HG02763 (cell line): ENCODE results near the gene TRIM49D1.
"Not testable (repeated sequence)": the region's sequence is repeated elsewhere in the genome, so short reads cannot be mapped to it uniquely, and the experiment has no call there.

Experiments
- ATAC-seq: cut with Tn5 transposase; IDR thresholded peaks from one replicate; pipeline ENCODE4 v1.9.1; 2021; ENCODE audit warnings: mild to moderate bottlenecking, moderate library complexity; ENCODE audit not compliant: unreplicated experiment

The TRIM49D1 gene, protein sequence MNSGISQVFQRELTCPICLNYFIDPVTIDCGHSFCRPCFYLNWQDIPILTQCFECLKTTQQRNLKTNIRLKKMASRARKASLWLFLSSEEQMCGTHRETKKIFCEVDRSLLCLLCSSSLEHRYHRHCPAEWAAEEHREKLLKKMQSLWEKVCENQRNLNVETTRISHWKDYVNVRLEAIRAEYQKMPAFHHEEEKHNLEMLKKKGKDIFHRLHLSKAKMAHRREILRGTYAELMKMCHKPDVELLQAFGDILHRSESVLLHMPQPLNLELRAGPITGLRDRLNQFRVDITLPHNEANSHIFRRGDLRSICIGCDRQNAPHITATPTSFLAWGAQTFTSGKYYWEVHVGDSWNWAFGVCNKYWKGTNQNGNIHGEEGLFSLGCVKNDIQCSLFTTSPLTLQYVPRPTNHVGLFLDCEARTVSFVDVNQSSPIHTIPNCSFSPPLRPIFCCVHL

DNA sequence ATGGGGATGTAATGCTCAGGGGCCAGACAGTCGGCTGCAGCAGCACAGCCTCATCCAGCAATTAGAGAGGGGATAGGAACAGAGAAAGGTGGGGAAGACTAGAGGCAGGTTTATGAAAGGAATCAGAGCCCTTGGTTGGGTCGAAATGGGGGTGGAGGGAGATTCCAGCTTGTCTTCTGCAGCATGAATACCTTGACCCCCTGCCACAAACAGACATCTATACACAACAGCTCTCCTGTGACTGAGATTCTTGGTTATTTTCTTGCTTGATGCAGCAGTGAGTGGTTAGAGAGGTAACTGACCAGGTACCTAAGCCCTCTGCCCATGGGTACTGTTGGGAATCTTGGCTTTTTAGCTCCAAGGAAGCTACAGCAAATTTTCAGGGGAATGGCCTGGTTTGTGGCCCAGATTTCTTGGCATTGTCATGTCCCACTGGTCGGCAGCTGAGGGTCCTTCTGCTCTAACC, at the start of gene TRIM49D1:
Gene TRIM49D1 (minus strand): TSS at position 51 of the 466 bp plus-strand sequence. CDS start 4,535 bp downstream, outside the sequence.
- ATAC-seq, result no peak

DNA sequence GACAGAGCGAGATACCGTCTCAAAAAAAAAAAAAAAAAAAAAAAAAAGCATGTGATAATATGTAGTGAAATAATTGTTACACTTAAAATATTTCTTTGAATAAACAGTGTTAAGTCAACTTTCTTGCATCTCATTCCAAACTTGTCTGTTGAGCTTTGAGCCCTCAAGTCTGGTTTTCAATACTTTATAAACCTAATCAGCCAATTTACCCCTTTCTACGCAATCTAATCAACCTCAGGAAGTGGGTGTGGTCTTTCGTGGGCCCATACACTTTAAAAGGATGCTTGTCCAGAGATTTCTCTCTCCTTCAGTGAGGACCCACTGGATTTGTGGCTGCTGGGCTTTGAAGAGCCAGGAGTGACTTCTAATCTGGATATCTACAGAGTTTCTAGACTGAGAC, 43.7 kb upstream of the TRIM49D1 start, which contains the start of gene TRIM64:
Gene TRIM64 (plus strand): TSS at position 301 of the 400 bp plus-strand sequence. CDS start 2,467 bp downstream, outside the sequence.
- not testable (repeated sequence) for ATAC-seq

DNA sequence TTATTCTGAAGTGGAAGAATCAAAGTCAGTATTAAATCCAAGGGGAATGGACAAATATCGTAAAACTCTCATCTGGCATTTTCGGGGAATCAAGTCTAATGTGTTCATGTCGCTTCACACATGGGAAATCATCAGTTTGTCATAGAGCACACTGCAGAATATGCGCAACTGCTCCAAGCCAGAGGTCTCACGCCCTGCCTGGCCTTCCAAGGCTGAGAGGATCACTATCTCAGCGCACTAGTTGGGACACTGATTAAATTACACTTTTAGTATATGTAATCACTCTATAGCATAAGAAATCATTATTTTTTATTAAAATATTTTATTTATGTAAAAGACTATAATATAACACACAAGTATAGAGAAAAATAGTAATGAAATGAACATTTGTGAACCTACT, 38.8 kb upstream of the TRIM49D1 start:
- ATAC-seq, result not testable (repeated sequence)

DNA sequence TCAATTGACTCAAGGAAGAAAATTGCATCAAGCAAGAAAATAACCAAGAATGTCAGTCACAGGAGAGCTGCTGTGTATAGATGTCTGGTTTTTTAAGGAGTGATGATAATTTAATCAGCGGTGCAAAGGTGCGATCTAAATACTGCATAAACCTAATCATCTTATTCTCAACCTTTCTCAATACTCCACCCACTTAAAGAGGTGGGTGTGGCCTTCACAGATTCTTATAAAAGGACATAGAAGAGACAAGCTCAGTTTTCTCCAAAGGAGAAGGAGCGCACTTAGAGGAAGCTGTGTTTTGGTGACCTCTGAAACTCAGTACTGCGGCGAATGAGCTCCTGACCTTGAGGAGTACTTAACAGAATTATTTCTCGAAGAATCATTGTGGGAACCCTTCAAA, 1.7 kb upstream of the TRIM49D1 start, which contains the start of gene TRIM49D2:
Gene TRIM49D2 (plus strand): TSS at position 301 of the 400 bp plus-strand sequence. CDS start 2,698 bp downstream, outside the sequence.
- not testable (repeated sequence) for ATAC-seq

DNA sequence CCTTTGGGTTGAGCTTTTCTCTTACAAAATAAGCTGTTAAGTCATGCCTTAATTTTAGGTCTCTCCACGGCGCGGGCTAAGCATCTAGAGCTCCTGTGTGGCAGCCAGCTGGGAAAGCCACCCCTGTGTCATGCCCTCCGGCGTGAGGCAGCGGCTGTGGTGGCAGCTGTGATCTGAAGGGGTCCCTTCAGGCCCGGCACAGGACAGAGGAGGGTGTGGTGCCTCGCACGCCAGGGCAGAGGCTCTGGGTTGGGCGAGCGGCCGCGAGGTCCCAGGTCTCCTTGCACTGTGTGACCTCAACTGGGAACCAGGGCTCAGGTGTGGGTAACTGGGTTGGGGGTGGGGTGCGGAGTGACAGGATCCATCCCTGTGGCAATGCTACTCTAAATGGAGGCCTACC, 21.2 kb downstream of the TRIM49D1 start:
- not testable (repeated sequence) for ATAC-seq

DNA sequence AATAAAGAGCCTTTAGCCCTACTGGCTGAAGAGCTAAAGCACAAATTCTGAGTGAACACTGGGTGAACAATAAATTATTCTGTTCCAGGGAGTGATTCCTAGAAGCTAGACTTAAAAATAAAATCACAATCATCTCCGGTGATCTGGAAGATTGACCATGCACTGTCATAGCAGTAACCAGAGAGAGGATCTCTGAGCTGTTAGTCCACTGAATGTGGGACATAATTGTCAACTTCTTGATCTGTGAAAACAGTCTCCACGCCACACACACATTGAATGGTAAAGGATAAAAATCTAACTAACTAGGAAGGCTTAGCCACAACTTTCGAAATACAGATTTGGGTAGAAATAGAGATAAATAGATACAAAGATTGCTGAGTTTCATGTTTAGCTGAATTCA, 28.8 kb downstream of the TRIM49D1 start:
- ATAC-seq, result not testable (repeated sequence)

DNA sequence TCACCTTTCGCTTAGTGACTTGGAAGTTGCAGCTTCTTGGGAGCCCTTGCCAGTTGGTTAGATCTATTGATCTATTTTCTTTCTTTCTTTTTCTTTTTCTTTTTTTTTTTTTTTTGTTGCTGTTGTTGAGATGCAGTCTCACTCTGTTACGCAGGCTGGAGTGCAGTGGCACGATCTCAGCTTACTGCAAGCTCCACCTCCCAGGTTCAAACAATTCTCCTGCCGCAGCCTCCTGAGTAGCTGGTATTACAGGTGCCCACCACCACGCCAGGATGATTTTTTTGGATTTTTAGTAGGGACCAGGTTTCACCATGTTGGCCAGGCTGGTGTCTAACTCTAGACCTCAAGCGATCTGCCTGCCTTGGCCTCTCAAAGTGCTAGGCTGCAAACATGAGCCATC, 44.5 kb downstream of the TRIM49D1 start:
- not testable (repeated sequence) for ATAC-seq

DNA sequence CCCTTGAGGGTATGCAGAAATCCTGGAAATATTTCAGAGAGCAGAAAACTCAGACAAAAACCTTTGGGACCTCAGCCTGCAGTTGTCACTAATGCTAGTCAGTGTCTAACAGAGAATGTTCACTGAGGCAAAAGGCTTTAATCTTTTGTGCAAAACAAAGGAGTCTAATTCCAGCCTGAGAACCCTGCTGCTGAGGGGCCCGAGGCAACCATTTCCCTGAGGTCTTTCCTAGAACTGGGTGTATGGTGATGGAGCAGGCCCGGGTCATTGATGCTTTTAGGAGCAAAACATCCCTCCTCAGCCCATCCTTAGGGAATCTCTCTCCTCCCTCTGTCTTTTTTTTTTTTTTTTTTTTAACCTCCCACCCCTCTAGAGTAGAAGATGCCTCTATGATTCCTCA, 49.5 kb downstream of the TRIM49D1 start:
- ATAC-seq, result not testable (repeated sequence)

DNA sequence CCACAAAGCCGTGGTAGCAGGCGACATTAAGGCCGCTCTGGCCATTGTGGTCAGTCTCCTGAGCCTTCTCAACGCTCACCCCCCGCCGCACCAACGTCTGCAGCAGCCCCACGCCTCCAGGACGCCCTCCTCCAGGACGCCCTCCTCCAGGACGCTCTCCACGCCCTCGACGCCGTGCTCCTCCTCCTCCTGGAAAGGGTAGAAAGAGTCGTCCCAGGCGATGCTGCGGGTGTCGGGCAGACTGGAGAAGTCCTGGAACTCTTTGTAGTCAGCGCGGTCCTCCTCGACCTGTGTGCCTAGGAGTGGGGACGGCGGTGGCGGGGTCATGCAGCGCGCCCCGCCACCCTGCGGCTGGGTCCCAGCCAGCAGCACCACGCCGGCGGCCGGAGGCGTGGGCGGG, 56.8 kb downstream of the TRIM49D1 start:
- not testable (repeated sequence) for ATAC-seq

DNA sequence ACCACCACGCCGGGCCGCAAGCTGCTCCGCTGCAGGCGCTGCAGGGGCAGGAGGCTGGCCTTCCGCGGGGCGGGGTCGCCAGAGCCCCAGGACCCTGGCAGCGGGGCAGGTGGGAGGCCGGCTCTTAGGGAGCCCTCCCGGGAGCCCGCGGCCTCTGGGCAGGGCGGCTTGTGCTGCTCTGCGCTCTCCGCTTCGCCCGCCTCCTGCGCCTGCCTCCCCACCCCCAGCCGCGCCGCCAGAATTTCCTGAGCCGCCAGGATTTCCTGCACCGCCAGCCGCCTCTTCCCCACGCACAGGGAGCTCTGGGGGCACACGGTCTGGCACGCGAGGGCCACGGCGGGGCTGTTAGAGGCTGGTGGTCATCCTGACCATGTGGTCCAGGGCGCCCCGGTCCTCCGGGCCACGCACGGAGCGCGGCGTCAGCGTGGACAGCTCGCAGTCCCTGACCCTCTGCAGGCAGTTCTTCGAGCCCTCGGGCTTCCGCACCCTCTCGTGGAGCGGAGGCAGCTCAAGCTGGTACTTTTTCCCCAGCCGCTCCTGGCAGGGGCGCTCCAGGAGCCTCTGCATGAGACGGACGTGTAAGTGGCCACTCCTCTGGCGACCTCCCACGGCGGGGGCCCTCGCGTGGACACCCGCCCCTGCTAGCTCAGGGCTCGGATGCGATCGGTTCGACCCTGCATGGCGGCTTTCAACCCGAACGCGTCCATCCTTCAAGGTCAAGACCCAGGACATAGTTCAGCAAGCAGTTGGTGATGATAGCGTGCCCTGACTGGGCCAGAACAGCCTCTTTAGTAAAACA, 57.9 kb downstream of the TRIM49D1 start:
- ATAC-seq, result not testable (repeated sequence)
